PC-3 (cell line): ENCODE measurements around the gene NR2C2. TPM values are rescaled to one million over a fixed set of nuclear protein-coding genes. Genes with fewer than 3 reads are reported as not detected.

Source experiments
- ATAC-seq: fragments of 200-7000 bp; cut with Tn5 transposase; 2 replicates; pipeline ENCODE4 v1.9.1; 2020; ENCODE audit warnings: mild to moderate bottlenecking, moderate library complexity
- BruUV-seq: library from RNA; stranded (reverse); fragments of 400-500 nt; replicated peaks from 2 replicates; lab custom pipeline; 2021; lab: Mats Ljungman, UMichigan
- CTCF ChIA-PET: fragments of 300-600 bp; sonication (Branson Sonifier 250); formaldehyde crosslinking; loops from one replicate; lab custom pipeline; 2022; ENCODE audit warnings: antibody characterized with exemption; lab: Charles Lee
- POLR2A ChIA-PET: fragments of 300-600 bp; sonication (Branson Sonifier 250); formaldehyde crosslinking; loops from one replicate; lab custom pipeline; 2022; ENCODE audit warnings: antibody characterized with exemption; ENCODE audit not compliant: unreplicated experiment; lab: Charles Lee
- DNase-seq: peaks from one replicate; pipeline ENCODE4 v3.0.0-alpha.2; 2015
- H2AFZ ChIP-seq: fragments of 300-600 bp; sonication (generic); 2 replicates; pipeline ENCODE4 v1.6.0; 2016; ENCODE audit warnings: antibody characterized with exemption, low read length
- H3F3A ChIP-seq: fragments of 300-600 bp; sonication (generic); one replicate; pipeline ENCODE4 v1.6.0; 2017; ENCODE audit warnings: antibody characterized with exemption, low read length, control low read depth, mild to moderate bottlenecking; ENCODE audit not compliant: unreplicated experiment
- H3K27ac ChIP-seq: fragments of 300-600 bp; sonication (generic); 2 replicates; pipeline ENCODE4 v1.5.1; 2016; ENCODE audit warnings: mild to moderate bottlenecking, low read length
- H3K27me3 ChIP-seq: fragments of 300-600 bp; sonication (generic); 2 replicates; pipeline ENCODE4 v1.6.1; 2016; ENCODE audit warnings: low read length, mixed read lengths
- H3K36me3 ChIP-seq: fragments of 300-600 bp; sonication (generic); 2 replicates; pipeline ENCODE4 v1.6.1; 2016; ENCODE audit warnings: low read depth, mixed run types, low read length, mixed read lengths
- H3K4me1 ChIP-seq: fragments of 300-600 bp; sonication (generic); 2 replicates; pipeline ENCODE4 v1.5.1; 2016; ENCODE audit warnings: low read length; ENCODE audit not compliant: insufficient read depth
- H3K4me2 ChIP-seq: fragments of 300-600 bp; sonication (generic); 2 replicates; pipeline ENCODE4 v1.6.0; 2016; ENCODE audit warnings: low read length
- H3K4me3 ChIP-seq: fragments of 300-600 bp; sonication (generic); 2 replicates; pipeline ENCODE4 v1.5.1; 2016; ENCODE audit warnings: mild to moderate bottlenecking, low read length, mixed read lengths
- H3K79me2 ChIP-seq: fragments of 300-600 bp; sonication (generic); 2 replicates; pipeline ENCODE4 v1.6.1; 2017; ENCODE audit warnings: low read length, mixed read lengths
- H3K9ac ChIP-seq: fragments of 300-600 bp; sonication (generic); 2 replicates; pipeline ENCODE4 v1.6.0; 2016; ENCODE audit warnings: mild to moderate bottlenecking, low read length
- H3K9me2 ChIP-seq: fragments of 300-600 bp; sonication (generic); replicated peaks from 2 replicates; pipeline ENCODE4 v1.6.1; 2016; ENCODE audit warnings: mixed run types, low read length, mixed read lengths
- H3K9me3 ChIP-seq: fragments of 300-600 bp; sonication (generic); 2 replicates; pipeline ENCODE4 v1.6.1; 2016; ENCODE audit warnings: low read length, mixed read lengths
- H4K20me1 ChIP-seq: fragments of 300-600 bp; sonication (generic); 2 replicates; pipeline ENCODE4 v1.6.1; 2016; ENCODE audit warnings: low read length, mixed read lengths
- EZH2 ChIP-seq: fragments of 300-600 bp; sonication (generic); IDR thresholded peaks from one replicate; pipeline ENCODE4 v1.6.1; 2017; ENCODE audit warnings: antibody characterized with exemption, mild to moderate bottlenecking, low read length; ENCODE audit not compliant: unreplicated experiment
- EZH2phosphoT487 ChIP-seq: fragments of 300-600 bp; sonication (generic); IDR thresholded peaks from 2 replicates; pipeline ENCODE4 v1.6.1; 2018; ENCODE audit warnings: mild to moderate bottlenecking, antibody characterized with exemption, low read length, borderline replicate concordance
- intact Hi-C: fragments of 100-400 bp; cut with micrococcal nuclease; formaldehyde crosslinking; loops from 2 replicates; pipeline ENCODE4 v1.9.0; 2023
- total RNA-seq: library from RNA; depleted of rRNA; stranded (reverse); fragments of >200 nt; gene quantifications from 2 replicates; pipeline ENCODE4 v1.2.3, GENCODE V29; 2014
- TF ChIP-seq, protein P1 (sequence below): fragments of 300-600 bp; sonication (generic); conservative IDR thresholded peaks from 2 replicates; pipeline ENCODE4 v1.5.1; 2017; ENCODE audit warnings: antibody characterized with exemption, low read depth, mild to moderate bottlenecking, low read length

Gene NR2C2
- total RNA-seq, 1 experiment from 2014 or later, result 21.9 TPM

DNA sequence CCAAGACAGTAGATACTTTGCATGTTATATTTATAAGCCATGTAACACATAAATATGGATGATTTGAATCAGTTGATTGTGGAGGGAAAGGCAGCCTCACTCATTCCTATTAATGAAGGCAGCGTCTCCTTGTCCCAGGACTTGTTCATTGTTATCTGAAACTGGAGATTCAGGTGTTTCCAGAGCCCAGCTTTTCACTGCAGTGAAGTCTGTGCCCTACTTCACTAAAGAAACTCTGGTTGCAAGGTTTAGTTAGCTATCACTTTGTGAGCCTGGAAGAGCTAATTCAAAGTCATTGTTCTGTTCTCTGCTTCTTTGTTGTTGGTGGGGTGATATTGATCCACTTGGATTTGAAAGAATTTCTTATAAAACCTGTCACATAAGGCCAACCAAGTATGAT lies 9.8 kb downstream of the NR2C2 start:
- POLR2A ChIA-PET, result no interaction called here
- no peak for ATAC-seq
- no peaks in the 10 kb centered on the region for H4K20me1 ChIP-seq

DNA sequence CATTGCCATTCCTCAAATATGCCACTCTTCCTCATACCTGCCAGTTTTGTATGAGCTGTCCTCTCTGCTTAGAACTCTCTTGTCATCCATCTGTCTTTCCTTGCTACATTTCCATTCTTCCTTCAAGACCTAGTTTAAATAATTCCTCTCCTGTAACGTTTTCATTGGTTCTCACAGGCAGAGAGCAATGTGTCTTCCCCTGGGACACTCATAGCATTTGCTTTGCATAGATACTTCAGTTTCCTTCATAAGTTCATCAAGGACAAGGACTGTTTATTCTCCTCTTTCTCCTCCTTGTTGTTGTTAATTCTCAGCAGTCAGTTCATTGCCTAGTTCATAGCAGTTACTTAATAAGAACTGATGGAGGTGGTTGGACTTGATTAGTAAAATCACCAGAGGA lies 10.5 kb downstream of the NR2C2 start:
- Histone ChIP-seq H3F3A (no peaks in the 10 kb centered on the region), H3K27ac (no peak overlapping the region), H3K36me3 (peaks cover 12% of the 10 kb centered on the region; the same call in 1 of the 2 replicates), H2AFZ (no peak overlapping the region), H3K79me2 (peaks cover 87% of the 10 kb centered on the region), H3K9me3 (no peaks in the 10 kb centered on the region), H3K9me2 (no peaks in the 10 kb centered on the region), H3K4me1 (no peaks in the 10 kb centered on the region), H3K4me3 (no peak overlapping the region), H3K4me2 (no peak overlapping the region), H3K27me3 (no peaks in the 10 kb centered on the region), H3K9ac (no peak overlapping the region), H4K20me1 (no peaks in the 10 kb centered on the region)
- POLR2A ChIA-PET, result no interaction called here
- DNase-seq (no peak), ATAC-seq (no peak)
- BruUV-seq, result no TSS peak
- intact Hi-C loops, result no loop called here
- TF ChIP-seq, protein P1, sequence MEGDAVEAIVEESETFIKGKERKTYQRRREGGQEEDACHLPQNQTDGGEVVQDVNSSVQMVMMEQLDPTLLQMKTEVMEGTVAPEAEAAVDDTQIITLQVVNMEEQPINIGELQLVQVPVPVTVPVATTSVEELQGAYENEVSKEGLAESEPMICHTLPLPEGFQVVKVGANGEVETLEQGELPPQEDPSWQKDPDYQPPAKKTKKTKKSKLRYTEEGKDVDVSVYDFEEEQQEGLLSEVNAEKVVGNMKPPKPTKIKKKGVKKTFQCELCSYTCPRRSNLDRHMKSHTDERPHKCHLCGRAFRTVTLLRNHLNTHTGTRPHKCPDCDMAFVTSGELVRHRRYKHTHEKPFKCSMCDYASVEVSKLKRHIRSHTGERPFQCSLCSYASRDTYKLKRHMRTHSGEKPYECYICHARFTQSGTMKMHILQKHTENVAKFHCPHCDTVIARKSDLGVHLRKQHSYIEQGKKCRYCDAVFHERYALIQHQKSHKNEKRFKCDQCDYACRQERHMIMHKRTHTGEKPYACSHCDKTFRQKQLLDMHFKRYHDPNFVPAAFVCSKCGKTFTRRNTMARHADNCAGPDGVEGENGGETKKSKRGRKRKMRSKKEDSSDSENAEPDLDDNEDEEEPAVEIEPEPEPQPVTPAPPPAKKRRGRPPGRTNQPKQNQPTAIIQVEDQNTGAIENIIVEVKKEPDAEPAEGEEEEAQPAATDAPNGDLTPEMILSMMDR, result no peak
- CTCF ChIA-PET, result no interaction called here

More for the DNA sequence above, 9.8 kb downstream of the NR2C2 start:
- intact Hi-C loops, result no loop called here
- Histone ChIP-seq H3K27ac (no peak overlapping the region), H3F3A (no peaks in the 10 kb centered on the region), H2AFZ (no peak overlapping the region), H3K36me3 (peaks cover 12% of the 10 kb centered on the region; the same call in 1 of the 2 replicates), H3K79me2 (peaks cover 91% of the 10 kb centered on the region), H3K9ac (no peak overlapping the region), H3K4me2 (no peak overlapping the region), H3K4me1 (no peaks in the 10 kb centered on the region), H3K27me3 (no peaks in the 10 kb centered on the region), H3K9me3 (no peaks in the 10 kb centered on the region), H3K4me3 (no peak overlapping the region), H3K9me2 (no peaks in the 10 kb centered on the region)
- BruUV-seq, result no TSS peak
- CTCF ChIA-PET, result no interaction called here
- no peak for DNase-seq
- TF ChIP-seq EZH2phosphoT487, result no peak
- TF ChIP-seq EZH2, result no peak
- TF ChIP-seq, protein P1, result no peak

DNA sequence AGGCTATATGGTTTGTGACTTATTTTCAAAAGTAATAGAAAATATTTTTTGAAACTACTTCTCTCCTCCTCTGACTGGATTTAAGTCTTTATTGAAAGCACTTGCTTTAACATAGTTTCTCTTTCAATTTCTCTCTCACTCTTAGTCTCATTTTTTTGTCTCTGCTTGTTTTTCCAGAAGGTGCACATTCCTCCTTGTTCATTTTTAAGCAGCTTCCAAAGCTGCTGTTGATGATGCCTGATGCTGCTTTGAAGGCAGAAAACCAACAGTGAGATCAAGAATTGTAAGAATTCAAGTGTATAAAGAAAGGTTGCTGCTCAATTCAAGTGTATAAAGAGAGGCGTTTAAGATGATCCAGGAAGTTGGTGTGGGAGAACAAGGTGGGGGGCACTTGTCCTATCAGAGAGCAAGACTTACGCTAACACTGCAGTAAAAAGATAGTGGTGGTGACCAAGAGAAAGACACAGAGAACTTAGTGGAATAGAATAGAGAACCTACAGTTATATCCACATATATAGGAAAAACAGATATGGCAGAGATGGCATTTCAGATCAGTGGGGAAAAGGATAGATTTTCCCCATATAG lies 12.1 kb downstream of the NR2C2 start:
- no peak overlapping the region for H3K4me3 ChIP-seq
- BruUV-seq, result no TSS peak
- H2AFZ ChIP-seq, result no peak overlapping the region
- no peak overlapping the region for H3K27ac ChIP-seq
- no peaks in the 10 kb centered on the region for H3K9me2 ChIP-seq
- no peaks in the 10 kb centered on the region for H3F3A ChIP-seq
- DNase-seq (no peak), ATAC-seq (no peak)
- ChIA-PET CTCF (no interaction called here), POLR2A (no interaction called here)
- H3K4me2 ChIP-seq, result no peak overlapping the region
- intact Hi-C loops, result no loop called here
- H4K20me1 ChIP-seq, result no peaks in the 10 kb centered on the region
- no peaks in the 10 kb centered on the region for H3K27me3 ChIP-seq
- peaks cover 85% of the 10 kb centered on the region for H3K79me2 ChIP-seq
- no peaks in the 10 kb centered on the region for H3K4me1 ChIP-seq
- TF ChIP-seq, protein P1, result no peak
- no peak for TF ChIP-seq EZH2
- TF ChIP-seq EZH2phosphoT487, result no peak
- H3K36me3 ChIP-seq, result peaks cover 12% of the 10 kb centered on the region; the same call in 1 of the 2 replicates
- no peaks in the 10 kb centered on the region for H3K9me3 ChIP-seq
- H3K9ac ChIP-seq, result no peak overlapping the region
